Sigmoid colon (tissue), 7 donors: ENCODE results near the gene KIF1A. TPM values are rescaled to one million over a fixed set of nuclear protein-coding genes. Genes with fewer than 3 reads are reported as not detected.

Experiments
- DNase-seq: peaks from one replicate; pipeline ENCODE4 v3.0.0-alpha.2; 2019
- H3K27ac ChIP-seq, 4 donors: fragments of 200-600 bp; sonication (generic); one replicate each; pipeline ENCODE4 v1.5.1; 2016 to 2019; ENCODE audit warnings: mild to moderate bottlenecking in 1 of 4
- H3K27me3 ChIP-seq, 3 donors: fragments of 200-600 bp; sonication (generic); one replicate each; pipeline ENCODE4 v1.5.1; 2019; ENCODE audit warnings: mild to moderate bottlenecking in 1 of 3
- H3K36me3 ChIP-seq, 4 donors: fragments of 200-600 bp; sonication (generic); one replicate each; pipeline ENCODE4 v1.5.1; 2016 to 2019
- H3K4me1 ChIP-seq, 4 donors: fragments of 200-600 bp; sonication (generic); one replicate each; pipeline ENCODE4 v1.5.1; 2017 to 2019
- H3K4me3 ChIP-seq, 4 donors: fragments of 200-600 bp; sonication (generic); one replicate each; pipeline ENCODE4 v1.5.1; 2017 to 2019; ENCODE audit warnings: mild to moderate bottlenecking in 2 of 4, moderate library complexity in 1 of 4
- H3K9me3 ChIP-seq, 4 donors: fragments of 200-600 bp in 3 of 4; sonication (generic) in 3 of 4; one replicate each; pipeline versions ENCODE4 v1.5.1 to v1.6.1; 2013 to 2019
- EP300 ChIP-seq, 4 donors: sonication (generic); formaldehyde crosslinking; IDR thresholded peaks; one replicate each; pipeline ENCODE4 v1.6.1; 2017; ENCODE audit warnings: antibody characterized with exemption in 4 of 4
- POLR2A ChIP-seq, 2 donors: fragments of 450-650 bp; IDR thresholded peaks; one replicate each; pipeline ENCODE4 v1.6.1; 2016; ENCODE audit warnings: antibody characterized with exemption in 2 of 2, mild to moderate bottlenecking in 2 of 2, moderate library complexity in 2 of 2
- POLR2AphosphoS5 ChIP-seq, 4 donors: sonication (generic); formaldehyde crosslinking; IDR thresholded peaks; one replicate each; pipeline ENCODE4 v1.6.1; 2017; ENCODE audit warnings: antibody characterized with exemption in 4 of 4
- WGBS, 2 donors: extraction: QIAGEN DNeasy Blood & Tissue Kit; methylation state at CpG; one replicate each; pipeline ENCODE4 v1.1.7; 2013; 5-methylcytosine and 5-hydroxymethylcytosine counted together
- intact Hi-C: fragments of 100-400 bp; cut with DNase I; formaldehyde crosslinking; loops from one replicate; pipeline ENCODE4 v1.15.1; 2023
- polyA plus RNA-seq, 3 donors: library from polyadenylated mRNA; stranded (reverse); fragments of 200-250 nt; gene quantifications; one replicate each; pipeline ENCODE4 v1.2.3, GENCODE V29; 2013
- total RNA-seq, 4 donors: library from RNA; depleted of rRNA; stranded (reverse); fragments of >200 nt; gene quantifications; one replicate each; pipeline ENCODE4 v1.1.0, GENCODE V29; 2016
- TF ChIP-seq, protein P1 (sequence below), 4 experiments: fragments of 450-650 bp in 3 of 4; fragments of 200-600 bp in 1 of 4; IDR thresholded peaks; one replicate each; pipeline ENCODE4 v1.5.1; 2016 to 2019; ENCODE audit warnings: antibody characterized with exemption in 4 of 4, mild to moderate bottlenecking in 3 of 4, moderate library complexity in 2 of 4
- donor health status: healthy with polysubstance abuse.
- donor health status: Bipolar disorder and iron deficiency.
- donor health status: healthy.

KIF1A gene
- total and polyA plus RNA-seq, 7 donors: under 0.01 to 9.7 (median 4.4) TPM

DNA sequence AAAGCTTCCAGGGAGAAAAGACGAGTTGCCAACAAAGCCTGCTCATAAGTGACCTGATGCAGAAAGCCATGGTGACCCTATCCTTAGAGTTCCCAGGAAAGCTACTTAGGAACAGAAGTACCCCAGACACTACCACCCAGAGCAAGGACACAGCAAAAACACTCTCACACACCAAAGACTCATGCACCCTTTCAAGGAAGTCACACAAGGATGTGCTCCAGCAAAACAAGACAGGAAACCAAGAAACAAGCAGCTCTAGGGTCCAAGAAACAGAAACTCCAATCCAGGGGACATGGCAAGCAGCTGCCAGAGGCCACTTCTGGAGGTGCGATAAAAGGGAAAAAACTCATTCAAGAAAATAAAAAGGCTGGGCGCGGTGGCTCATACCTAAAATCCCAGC is 5.7 kb downstream of the KIF1A start:
- Histone ChIP-seq H3K27me3 (peaks cover 9 to 28% (median 20%) of the 10 kb centered on the region in 3 donors), H3K4me1 (peaks cover 0 to 9% (median 8%) of the 10 kb centered on the region in 4 donors), H3K36me3 (no peaks in the 10 kb centered on the region), H3K4me3 (no peak overlapping the region), H3K9me3 (peaks cover 0 to 3% (median 0%) of the 10 kb centered on the region in 4 donors), H3K27ac (no peak overlapping the region)
- DNase-seq: peak; percentile 7
- intact Hi-C loops: no loop called here
- TF ChIP-seq, protein P1, sequence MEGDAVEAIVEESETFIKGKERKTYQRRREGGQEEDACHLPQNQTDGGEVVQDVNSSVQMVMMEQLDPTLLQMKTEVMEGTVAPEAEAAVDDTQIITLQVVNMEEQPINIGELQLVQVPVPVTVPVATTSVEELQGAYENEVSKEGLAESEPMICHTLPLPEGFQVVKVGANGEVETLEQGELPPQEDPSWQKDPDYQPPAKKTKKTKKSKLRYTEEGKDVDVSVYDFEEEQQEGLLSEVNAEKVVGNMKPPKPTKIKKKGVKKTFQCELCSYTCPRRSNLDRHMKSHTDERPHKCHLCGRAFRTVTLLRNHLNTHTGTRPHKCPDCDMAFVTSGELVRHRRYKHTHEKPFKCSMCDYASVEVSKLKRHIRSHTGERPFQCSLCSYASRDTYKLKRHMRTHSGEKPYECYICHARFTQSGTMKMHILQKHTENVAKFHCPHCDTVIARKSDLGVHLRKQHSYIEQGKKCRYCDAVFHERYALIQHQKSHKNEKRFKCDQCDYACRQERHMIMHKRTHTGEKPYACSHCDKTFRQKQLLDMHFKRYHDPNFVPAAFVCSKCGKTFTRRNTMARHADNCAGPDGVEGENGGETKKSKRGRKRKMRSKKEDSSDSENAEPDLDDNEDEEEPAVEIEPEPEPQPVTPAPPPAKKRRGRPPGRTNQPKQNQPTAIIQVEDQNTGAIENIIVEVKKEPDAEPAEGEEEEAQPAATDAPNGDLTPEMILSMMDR (IDR thresholded peaks at IDR 0.05): no peak
- TF ChIP-seq EP300 (IDR thresholded peaks at IDR 0.05) (no peak), POLR2A (IDR thresholded peaks at IDR 0.05) (no peak), POLR2AphosphoS5 (IDR thresholded peaks at IDR 0.05) (no peak)
- WGBS, 2 donors: 91% methylated on average over 4 of the region's 4 CpGs

DNA sequence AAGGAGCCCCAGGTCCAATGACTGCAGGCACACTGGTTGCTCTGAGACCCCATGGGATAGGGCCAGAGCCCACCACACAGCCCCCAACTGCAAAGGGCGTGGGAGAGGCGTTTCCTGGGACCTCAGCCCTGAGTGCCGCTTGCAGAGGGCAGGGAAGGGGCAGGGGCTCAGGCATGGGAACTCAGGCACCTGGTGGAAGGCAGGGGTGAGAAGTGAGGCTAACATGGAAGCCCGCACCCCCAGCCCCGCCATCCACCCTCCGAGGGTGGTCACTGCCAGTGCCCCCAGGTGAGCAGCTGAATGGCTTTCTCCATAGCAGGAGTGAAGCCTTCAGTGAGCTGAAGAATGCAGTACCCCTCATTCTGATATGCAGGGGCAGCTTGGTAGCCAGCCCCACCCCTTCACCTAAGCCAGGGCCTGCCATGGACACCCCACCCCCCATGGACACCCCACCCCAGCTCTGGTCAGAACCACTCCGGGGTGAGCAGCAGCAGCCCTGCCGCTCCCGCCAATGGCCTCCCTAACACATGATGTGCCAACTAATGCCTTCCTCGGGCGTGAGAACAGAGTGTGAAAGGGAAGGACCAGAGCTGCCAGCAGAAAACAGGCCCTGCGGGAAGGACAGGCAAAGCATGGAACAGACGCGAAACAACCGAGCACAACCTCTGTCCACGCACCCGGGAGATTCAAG is 6.6 kb downstream of the KIF1A start:
- TF ChIP-seq EP300 (IDR thresholded peaks at IDR 0.05) (no peak), POLR2A (IDR thresholded peaks at IDR 0.05) (no peak), POLR2AphosphoS5 (IDR thresholded peaks at IDR 0.05) (no peak)
- TF ChIP-seq, protein P1 (IDR thresholded peaks at IDR 0.05): no peak
- 93 to 95% methylated on average over 17 of the region's 17 CpGs for WGBS, 2 donors
- H3K4me3 ChIP-seq: no peak overlapping the region
- no peaks in the 10 kb centered on the region for H3K4me1 ChIP-seq
- intact Hi-C loops: no loop called here
- no peaks in the 10 kb centered on the region for H3K36me3 ChIP-seq
- peaks cover 0 to 3% (median 0%) of the 10 kb centered on the region in 4 donors for H3K9me3 ChIP-seq
- DNase-seq: peak; percentile 56
- no peak overlapping the region for H3K27ac ChIP-seq
- peaks cover under 1 to 19% (median 11%) of the 10 kb centered on the region in 3 donors for H3K27me3 ChIP-seq

DNA sequence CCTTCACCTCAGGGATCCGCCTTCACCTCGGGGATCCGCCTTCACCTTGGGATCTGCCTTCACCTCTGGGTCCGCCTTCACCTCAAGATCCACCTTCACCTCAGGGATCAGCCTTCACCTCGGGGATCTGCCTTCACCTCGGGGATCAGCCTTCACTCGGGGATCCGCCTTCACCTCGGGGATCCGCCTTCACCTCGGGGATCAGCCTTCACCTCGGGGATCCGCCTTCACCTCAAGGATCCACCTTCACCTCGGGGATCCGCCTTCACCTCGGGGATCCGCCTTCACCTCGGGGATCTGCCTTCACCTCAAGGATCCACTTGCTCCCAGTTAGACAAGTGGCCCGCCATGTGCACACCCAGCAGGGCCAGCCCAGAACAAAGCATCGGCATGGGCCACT is 7.3 kb downstream of the KIF1A start:
- Histone ChIP-seq H3K27me3 (peaks cover 0 to 13% (median 5%) of the 10 kb centered on the region in 3 donors), H3K36me3 (no peaks in the 10 kb centered on the region), H3K9me3 (peaks cover 0 to 3% (median 0%) of the 10 kb centered on the region in 4 donors), H3K4me3 (no peak overlapping the region), H3K4me1 (no peaks in the 10 kb centered on the region), H3K27ac (no peak overlapping the region)
- intact Hi-C loops: no loop called here
- WGBS, 2 donors: 89 to 90% methylated on average over 20 of the region's 20 CpGs
- no peak for DNase-seq
- no peak for TF ChIP-seq EP300 (IDR thresholded peaks at IDR 0.05)
- TF ChIP-seq POLR2AphosphoS5 (IDR thresholded peaks at IDR 0.05): no peak
- TF ChIP-seq POLR2A (IDR thresholded peaks at IDR 0.05): no peak
- TF ChIP-seq, protein P1 (IDR thresholded peaks at IDR 0.05): no peak

DNA sequence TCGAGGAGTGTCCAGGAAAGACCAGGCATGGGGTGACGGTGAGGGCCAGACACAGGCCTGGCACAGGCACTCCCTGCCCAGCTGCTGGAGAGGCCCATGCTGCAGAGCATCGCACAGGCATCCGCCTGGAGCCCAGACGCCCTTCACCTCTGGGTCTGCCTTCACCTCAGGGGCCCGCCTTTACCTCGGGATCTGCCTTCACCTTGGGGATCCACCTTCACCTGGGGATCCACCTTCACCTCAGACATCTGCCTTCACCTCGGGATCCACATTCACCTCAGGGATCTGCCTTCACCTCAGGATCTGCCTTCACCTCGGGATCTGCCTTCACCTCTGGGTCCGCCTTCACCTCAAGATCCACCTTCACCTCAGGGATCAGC is 7.7 kb downstream of the KIF1A start:
- H3K4me1 ChIP-seq: no peaks in the 10 kb centered on the region
- peaks cover 0 to 8% (median under 1%) of the 10 kb centered on the region in 3 donors for H3K27me3 ChIP-seq
- H3K27ac ChIP-seq: no peak overlapping the region
- no peak overlapping the region for H3K4me3 ChIP-seq
- peak; percentile 59 for DNase-seq
- H3K36me3 ChIP-seq: no peaks in the 10 kb centered on the region
- intact Hi-C loops: no loop called here
- TF ChIP-seq POLR2AphosphoS5 (IDR thresholded peaks at IDR 0.05) (no peak), EP300 (IDR thresholded peaks at IDR 0.05) (no peak), POLR2A (IDR thresholded peaks at IDR 0.05) (no peak)
- TF ChIP-seq, protein P1 (IDR thresholded peaks at IDR 0.05): no peak
- peaks cover 0 to 3% (median 0%) of the 10 kb centered on the region in 4 donors for H3K9me3 ChIP-seq
- WGBS, 2 donors: 95 to 97% methylated on average over 10 of the region's 10 CpGs
